ENCODE measurements around the gene ERC1.

Gene ERC1

GRCh38 chr12:1346126-1346525 is 355.1 kb downstream of the ERC1 start (continued):
- TF ChIP-seq ZSCAN5A (tag by site-specific recombination; IDR thresholded peaks at IDR 0.05) (no peak), ZBTB20 (tag by site-specific recombination; IDR thresholded peaks at IDR 0.05) (no peak)

- Histone ChIP-seq H3K36me3 (ENCODE audit: control insufficient read depth in 2 of 2, insufficient read depth in 1 of 2, low read length in 2 of 2) (no peaks in the 10 kb centered on the region), H3K27ac (ENCODE audit: extremely low read depth, low read depth, low read length) (no peak overlapping the region), H3K4me1 (ENCODE audit: control insufficient read depth, insufficient read depth, low read length) (peaks cover 7% of the 10 kb centered on the region; the same call in 1 of the 2 replicates), H3K4me3 (ENCODE audit: low read depth, low read length) (no peak overlapping the region), H3K9me3 (ENCODE audit: control insufficient read depth, insufficient read depth, low read depth, low read length) (no peaks in the 10 kb centered on the region)
- POLR2A ChIA-PET = no interaction called here
- no peak for TF ChIP-seq ZNF488 (tag by site-specific recombination; IDR thresholded peaks at IDR 0.05)
- TF ChIP-seq ZNF521 (tag by site-specific recombination; IDR thresholded peaks at IDR 0.05) = no peak
- CTCF ChIA-PET = interaction anchor here (0.7 kb wide), 1 partner anchor 122 kb away, joined by 3 read pairs; no protein-coding TSS in a partner anchor
These were observed 356.3 kb downstream of the ERC1 start for GRCh38 chr12:1347294-1347693.

GRCh38 chr12:1348606-1349005 is 357.6 kb downstream of the ERC1 start:
- CTCF ChIA-PET = interaction anchor here (0.6 kb wide), 1 partner anchor 11 kb away, joined by 3 read pairs; no protein-coding TSS in a partner anchor
- Histone ChIP-seq H3K4me1 (ENCODE audit: control insufficient read depth, insufficient read depth, low read length) (peaks cover 7% of the 10 kb centered on the region; the same call in 1 of the 2 replicates), H3K9me3 (ENCODE audit: control insufficient read depth, insufficient read depth, low read depth, low read length) (no peaks in the 10 kb centered on the region), H3K27ac (ENCODE audit: extremely low read depth, low read depth, low read length) (no peak overlapping the region), H3K4me3 (ENCODE audit: low read depth, low read length) (no peak overlapping the region), H3K36me3 (ENCODE audit: control insufficient read depth in 2 of 2, insufficient read depth in 1 of 2, low read length in 2 of 2) (no peaks in the 10 kb centered on the region)
- POLR2A ChIA-PET = no interaction called here
- TF ChIP-seq ZSCAN5A (tag by site-specific recombination; IDR thresholded peaks at IDR 0.05) (no peak), GLIS1 (tag by site-specific recombination; IDR thresholded peaks at IDR 0.05) (no peak), ZFP69B (tag by site-specific recombination; IDR thresholded peaks at IDR 0.05) (no peak), ZBTB7A (tag by site-specific recombination; IDR thresholded peaks at IDR 0.05; ENCODE audit: low read depth) (no peak), ZNF610 (tag by site-specific recombination; IDR thresholded peaks at IDR 0.05; ENCODE audit: borderline replicate concordance) (no peak), YY2 (tag by site-specific recombination; IDR thresholded peaks at IDR 0.05) (no peak), ZNF350 (tag by site-specific recombination; IDR thresholded peaks at IDR 0.05) (no peak), PRDM10 (tag by site-specific recombination; IDR thresholded peaks at IDR 0.05) (no peak), ZNF830 (tag by site-specific recombination; IDR thresholded peaks at IDR 0.05; ENCODE audit: low read depth) (no peak), PRDM1 (tag by site-specific recombination; IDR thresholded peaks at IDR 0.05) (no peak), ZNF391 (tag by site-specific recombination; IDR thresholded peaks at IDR 0.05; ENCODE audit: borderline replicate concordance, low read depth) (no peak), ZNF560 (tag by site-specific recombination; IDR thresholded peaks at IDR 0.05; ENCODE audit: borderline replicate concordance) (no peak), ZNF596 (tag by site-specific recombination; IDR thresholded peaks at IDR 0.05) (no peak), ZNF558 (tag by site-specific recombination; IDR thresholded peaks at IDR 0.05) (no peak), ZBTB21 (tag by site-specific recombination; IDR thresholded peaks at IDR 0.05) (no peak), ZNF26 (tag by site-specific recombination; IDR thresholded peaks at IDR 0.05) (no peak), ZNF785 (tag by site-specific recombination; IDR thresholded peaks at IDR 0.05) (no peak)
